HG03103 (cell line): Measurements from ENCODE around the gene GSX1.
"Not testable (repeated sequence)": the region's sequence is repeated elsewhere in the genome, so short reads cannot be mapped to it uniquely, and the experiment has no call there.

Source experiments
- ATAC-seq: cut with Tn5 transposase; IDR thresholded peaks from one replicate; pipeline ENCODE4 v1.9.1; 2021; ENCODE audit warnings: low read depth; ENCODE audit not compliant: unreplicated experiment

The GSX1 gene

GRCh38 chr13:27793507-27794367 is 1.5 kb downstream of the GSX1 start:
- ATAC-seq = no peak

GRCh38 chr13:27794368-27794691 is 2.0 kb downstream of the GSX1 start:
- ATAC-seq = no peak

GRCh38 chr13:27794921-27795717 is 2.8 kb downstream of the GSX1 start:
- ATAC-seq = no peak

- ATAC-seq = no peak
Observed at GRCh38 chr13:27795718-27796019, 3.4 kb downstream of the GSX1 start.

- ATAC-seq = no peak
Observed at GRCh38 chr13:27796544-27797227, 4.4 kb downstream of the GSX1 start.

GRCh38 chr13:27797228-27797624 is 4.9 kb downstream of the GSX1 start:
- no peak for ATAC-seq

- no peak for ATAC-seq
Observed at GRCh38 chr13:27806744-27807387, 14.6 kb downstream of the GSX1 start.

GRCh38 chr13:27808851-27809550 is 16.7 kb downstream of the GSX1 start:
- no peak for ATAC-seq

GRCh38 chr13:27810009-27810408 is 17.7 kb downstream of the GSX1 start:
- no peak for ATAC-seq

- ATAC-seq = no peak
Observed at GRCh38 chr13:27810461-27810860, 18.2 kb downstream of the GSX1 start.

GRCh38 chr13:27813826-27814225 is 21.5 kb downstream of the GSX1 start:
- no peak for ATAC-seq

GRCh38 chr13:27817832-27818231 is 25.5 kb downstream of the GSX1 start:
- not testable (repeated sequence) for ATAC-seq

GRCh38 chr13:27820524-27821482 is 28.5 kb downstream of the GSX1 start:
- ATAC-seq = no peak

- ATAC-seq = no peak
Observed at GRCh38 chr13:27821566-27821965, 29.3 kb downstream of the GSX1 start.

- no peak for ATAC-seq
Observed at GRCh38 chr13:27822258-27822872, 30.1 kb downstream of the GSX1 start.

- ATAC-seq = no peak
Observed at GRCh38 chr13:27822873-27823311, 30.6 kb downstream of the GSX1 start.

GRCh38 chr13:27824121-27824520 is 31.8 kb downstream of the GSX1 start:
- ATAC-seq = no peak

- ATAC-seq = no peak
Observed at GRCh38 chr13:27825072-27825471, 32.8 kb downstream of the GSX1 start.
